Measurements from ENCODE around the gene ADRM1.

Gene ADRM1

GRCh38 chr20:62355878-62356588 lies 53.2 kb downstream of the ADRM1 start:
- no peak for DNase-seq (ENCODE audit: low read depth)

- DNase-seq (ENCODE audit: low read depth), result no peak
Measured at GRCh38 chr20:62356589-62357186, 53.9 kb downstream of the ADRM1 start.

- DNase-seq (ENCODE audit: low read depth), result no peak
Measured at GRCh38 chr20:62357187-62357667, 54.4 kb downstream of the ADRM1 start.

GRCh38 chr20:62357681-62358080 lies 54.9 kb downstream of the ADRM1 start:
- no peak for DNase-seq (ENCODE audit: low read depth)

Data from GM04503 (cell line).